Hepatocyte (in vitro differentiated cells): ENCODE measurements around the gene CFC1B. TPM values are rescaled to one million over a fixed set of nuclear protein-coding genes. Genes with fewer than 3 reads are reported as not detected.

Experiments
- polyA plus RNA-seq: library from polyadenylated mRNA; unstranded; fragments of >200 nt; fragmentation: Nextera tagmentation; extraction: Ambion mirVana; gene quantifications from 2 replicates; pipeline ENCODE4 v1.2.1, GENCODE V29; 2016
- small RNA-seq: library from RNA; depleted of rRNA; stranded (forward); fragments of <200 nt; gene quantifications from one replicate; pipeline ENCODE3, GENCODE V24; 2014
- total RNA-seq: library from RNA; depleted of rRNA; stranded (reverse); fragments of >200 nt; gene quantifications from 2 replicates; pipeline ENCODE4 v1.2.3, GENCODE V29; 2014

CFC1B gene
- total and polyA plus RNA-seq, 2 experiments from 2014 or later = not detected

Small RNAs within 50 kb of the gene (small RNA-seq; reads per million reads assigned to genes)
- not detected for gene RF00017
- gene RNU6-473P = not detected

Other genes with a start within 250 kb of the CFC1B start
- gene IMP4, start 178.3 kb upstream of the CFC1B start, total RNA-seq = 49.1 and 52.4 TPM in 2 replicates
- 56.4 and 80.9 TPM in 2 replicates for gene IMP4, start 178.3 kb upstream of the CFC1B start, polyA plus RNA-seq
- 34.8 and 35.7 TPM in 2 replicates for gene PTPN18, start 165.2 kb upstream of the CFC1B start, total RNA-seq
- gene PTPN18, start 165.2 kb upstream of the CFC1B start, polyA plus RNA-seq = 34.7 and 41.6 TPM in 2 replicates
- gene POTEI, start 11.9 kb upstream of the CFC1B start, total RNA-seq = 1.9 and 2.9 TPM in 2 replicates
- 1.2 TPM in 2 replicates for gene POTEI, start 11.9 kb upstream of the CFC1B start, polyA plus RNA-seq
- gene CFC1, start 78.4 kb downstream of the CFC1B start, total RNA-seq = 12.4 and 15.1 TPM in 2 replicates
- gene CFC1, start 78.4 kb downstream of the CFC1B start, polyA plus RNA-seq = 16.9 and 28.4 TPM in 2 replicates
- gene POTEJ, start 90.2 kb downstream of the CFC1B start, total RNA-seq = 0.17 and 0.76 TPM in 2 replicates
- gene POTEJ, start 90.2 kb downstream of the CFC1B start, polyA plus RNA-seq = not detected in 2 replicates
- not detected in 2 replicates for gene GPR148, start 207.8 kb downstream of the CFC1B start, total RNA-seq
- gene GPR148, start 207.8 kb downstream of the CFC1B start, polyA plus RNA-seq = not detected in 2 replicates
- gene AMER3, start 234.3 kb downstream of the CFC1B start, total RNA-seq = 1.00 and 1.4 TPM in 2 replicates
- gene AMER3, start 234.3 kb downstream of the CFC1B start, polyA plus RNA-seq = 0.05 and 0.50 TPM in 2 replicates